ENCODE data around the gene PACSIN2. TPM values are rescaled to one million over a fixed set of nuclear protein-coding genes. Genes with fewer than 3 reads are reported as not detected.

The PACSIN2 gene
- total RNA-seq, 1 donor from 2014 or later, result 48.9 TPM

- no peak for TF ChIP-seq CTCF (IDR thresholded peaks at IDR 0.05)
- Mint-ChIP-seq H3K4me1 (peaks cover 55% of the 10 kb centered on the region), H3K27ac (no peak overlapping the region), H3K9me3 (no peaks in the 10 kb centered on the region), H3K4me3 (no peak overlapping the region), H3K27me3 (no peaks in the 10 kb centered on the region), H3K36me3 (ENCODE audit: low read depth) (peaks cover 74% of the 10 kb centered on the region)
- CTCF ChIA-PET, result no interaction called here
- DNase-seq (no peak), ATAC-seq (ENCODE audit: low read depth) (no peak)
- POLR2A ChIA-PET, result no interaction called here
- intact Hi-C loops (cut with micrococcal nuclease), result loop anchor here (5.0 kb wide), 1 partner anchor 80 kb away; no protein-coding TSS in a partner anchor
These were observed 127.8 kb downstream of the PACSIN2 start for GRCh38 chr22:42887120-42887519.

GRCh38 chr22:42885446-42885845, 129.5 kb downstream of the PACSIN2 start:
- Mint-ChIP-seq H3K36me3 (ENCODE audit: low read depth) (peaks cover 83% of the 10 kb centered on the region), H3K9me3 (no peaks in the 10 kb centered on the region), H3K27ac (no peak overlapping the region), H3K4me3 (no peak overlapping the region), H3K4me1 (peaks cover 43% of the 10 kb centered on the region), H3K27me3 (no peaks in the 10 kb centered on the region)
- intact Hi-C loops (cut with micrococcal nuclease), result loop anchor here (5.0 kb wide), 1 partner anchor 82 kb away; no protein-coding TSS in a partner anchor
- no peak for DNase-seq
- no peak for ATAC-seq (ENCODE audit: low read depth)
- ChIA-PET CTCF (no interaction called here), POLR2A (no interaction called here)
- TF ChIP-seq CTCF (IDR thresholded peaks at IDR 0.05), result no peak

GRCh38 chr22:42884616-42885375, 130.2 kb downstream of the PACSIN2 start:
- ChIA-PET CTCF (no interaction called here), POLR2A (no interaction called here)
- intact Hi-C loops (cut with micrococcal nuclease), result loop anchor here (5.0 kb wide), 2 partner anchors 83 to 148 kb away; no protein-coding TSS in a partner anchor
- ATAC-seq (ENCODE audit: low read depth) (no peak), DNase-seq (no peak)
- no peaks in the 10 kb centered on the region for H3K9me3 Mint-ChIP-seq
- H3K36me3 Mint-ChIP-seq (ENCODE audit: low read depth), result peaks cover 86% of the 10 kb centered on the region
- H3K27ac Mint-ChIP-seq, result no peak overlapping the region
- no peak for TF ChIP-seq CTCF (IDR thresholded peaks at IDR 0.05)
- no peaks in the 10 kb centered on the region for H3K27me3 Mint-ChIP-seq
- peaks cover 37% of the 10 kb centered on the region for H3K4me1 Mint-ChIP-seq
- H3K4me3 Mint-ChIP-seq, result no peak overlapping the region

- POLR2A ChIA-PET, result interaction anchor here (0.7 to 0.9 kb wide), 2 partner anchors 38 to 114 kb away, joined by 3 to 4 read pairs; no protein-coding TSS in a partner anchor
- Mint-ChIP-seq H3K36me3 (ENCODE audit: low read depth) (peaks cover 88% of the 10 kb centered on the region), H3K4me3 (no peak overlapping the region)
These were observed 131.0 kb downstream of the PACSIN2 start for GRCh38 chr22:42883970-42884369.

More at GRCh38 chr22:42883970-42884369, 131.0 kb downstream of the PACSIN2 start:
- H3K9me3 Mint-ChIP-seq, result no peaks in the 10 kb centered on the region
- no peaks in the 10 kb centered on the region for H3K27me3 Mint-ChIP-seq
- CTCF ChIA-PET, result no interaction called here
- intact Hi-C loops (cut with micrococcal nuclease), result loop anchor here (5.0 kb wide), 1 partner anchor 148 kb away; no protein-coding TSS in a partner anchor
- no peak overlapping the region for H3K27ac Mint-ChIP-seq
- H3K4me1 Mint-ChIP-seq, result peaks cover 28% of the 10 kb centered on the region
- no peak for TF ChIP-seq CTCF (IDR thresholded peaks at IDR 0.05)
- ATAC-seq (ENCODE audit: low read depth), result no peak
- DNase-seq, result no peak
